AG09319 (cell line): ENCODE measurements around the gene SLC13A5.

Experiments
- DNase-seq: peaks from one replicate; pipeline ENCODE4 v3.0.0-alpha.2; 2010; ENCODE audit warnings: low read depth; ENCODE audit errors: extremely low read depth
- TF ChIP-seq, protein P1 (sequence below): IDR thresholded peaks from 2 replicates; pipeline ENCODE4 v1.5.1; 2011; ENCODE audit warnings: low read depth, mild to moderate bottlenecking, inconsistent platforms, low read length, moderate library complexity

SLC13A5 gene

GRCh38 chr17:6691546-6691945 lies 21.6 kb downstream of the SLC13A5 start:
- no peak for DNase-seq
- TF ChIP-seq, protein P1, sequence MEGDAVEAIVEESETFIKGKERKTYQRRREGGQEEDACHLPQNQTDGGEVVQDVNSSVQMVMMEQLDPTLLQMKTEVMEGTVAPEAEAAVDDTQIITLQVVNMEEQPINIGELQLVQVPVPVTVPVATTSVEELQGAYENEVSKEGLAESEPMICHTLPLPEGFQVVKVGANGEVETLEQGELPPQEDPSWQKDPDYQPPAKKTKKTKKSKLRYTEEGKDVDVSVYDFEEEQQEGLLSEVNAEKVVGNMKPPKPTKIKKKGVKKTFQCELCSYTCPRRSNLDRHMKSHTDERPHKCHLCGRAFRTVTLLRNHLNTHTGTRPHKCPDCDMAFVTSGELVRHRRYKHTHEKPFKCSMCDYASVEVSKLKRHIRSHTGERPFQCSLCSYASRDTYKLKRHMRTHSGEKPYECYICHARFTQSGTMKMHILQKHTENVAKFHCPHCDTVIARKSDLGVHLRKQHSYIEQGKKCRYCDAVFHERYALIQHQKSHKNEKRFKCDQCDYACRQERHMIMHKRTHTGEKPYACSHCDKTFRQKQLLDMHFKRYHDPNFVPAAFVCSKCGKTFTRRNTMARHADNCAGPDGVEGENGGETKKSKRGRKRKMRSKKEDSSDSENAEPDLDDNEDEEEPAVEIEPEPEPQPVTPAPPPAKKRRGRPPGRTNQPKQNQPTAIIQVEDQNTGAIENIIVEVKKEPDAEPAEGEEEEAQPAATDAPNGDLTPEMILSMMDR = no peak

DNA sequence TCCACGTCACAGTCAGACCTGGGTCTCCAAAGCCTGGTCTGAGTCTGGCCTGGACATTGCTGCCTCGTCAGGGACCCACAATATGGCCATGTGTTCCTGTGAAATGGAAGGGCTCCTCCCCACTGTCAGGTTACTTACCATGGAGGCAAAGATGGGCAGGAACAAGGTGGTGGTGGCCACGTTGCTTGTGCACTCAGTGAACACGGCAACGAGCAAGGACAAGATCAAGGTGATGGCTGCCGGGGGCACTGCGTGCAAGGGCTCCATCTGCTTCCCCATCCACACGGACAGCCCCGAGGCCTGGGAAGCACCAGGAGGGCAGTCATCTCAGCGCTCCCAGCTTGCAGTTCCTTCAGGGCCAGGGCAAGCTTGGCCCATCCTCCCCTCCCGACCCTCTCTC lies 22.5 kb downstream of the SLC13A5 start:
- DNase-seq = no peak
- TF ChIP-seq, protein P1 = no peak

- DNase-seq = no peak
- TF ChIP-seq, protein P1 = no peak
These were observed 24.2 kb downstream of the SLC13A5 start for GRCh38 chr17:6688944-6689343.

DNA sequence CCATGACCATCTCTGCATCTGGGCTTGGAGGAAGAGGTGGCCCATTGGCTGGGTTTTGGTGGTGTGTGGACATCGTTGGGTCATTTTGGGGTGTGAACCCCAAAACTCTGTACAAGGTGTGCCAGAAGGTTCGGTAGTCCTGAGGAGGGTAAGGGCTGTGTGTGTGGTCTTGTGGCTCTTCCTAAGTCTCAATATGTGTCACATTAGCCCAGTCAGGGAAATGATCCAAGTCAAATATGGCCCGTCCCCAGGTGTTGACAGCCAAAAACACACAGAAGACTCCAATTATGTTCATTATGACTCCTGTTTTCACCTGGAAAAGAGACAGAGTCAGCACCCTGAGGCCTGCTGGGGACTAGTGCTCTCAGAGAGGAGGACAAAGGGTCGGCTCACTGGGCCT lies 27.1 kb downstream of the SLC13A5 start:
- DNase-seq = no peak
- TF ChIP-seq, protein P1 = no peak

DNA sequence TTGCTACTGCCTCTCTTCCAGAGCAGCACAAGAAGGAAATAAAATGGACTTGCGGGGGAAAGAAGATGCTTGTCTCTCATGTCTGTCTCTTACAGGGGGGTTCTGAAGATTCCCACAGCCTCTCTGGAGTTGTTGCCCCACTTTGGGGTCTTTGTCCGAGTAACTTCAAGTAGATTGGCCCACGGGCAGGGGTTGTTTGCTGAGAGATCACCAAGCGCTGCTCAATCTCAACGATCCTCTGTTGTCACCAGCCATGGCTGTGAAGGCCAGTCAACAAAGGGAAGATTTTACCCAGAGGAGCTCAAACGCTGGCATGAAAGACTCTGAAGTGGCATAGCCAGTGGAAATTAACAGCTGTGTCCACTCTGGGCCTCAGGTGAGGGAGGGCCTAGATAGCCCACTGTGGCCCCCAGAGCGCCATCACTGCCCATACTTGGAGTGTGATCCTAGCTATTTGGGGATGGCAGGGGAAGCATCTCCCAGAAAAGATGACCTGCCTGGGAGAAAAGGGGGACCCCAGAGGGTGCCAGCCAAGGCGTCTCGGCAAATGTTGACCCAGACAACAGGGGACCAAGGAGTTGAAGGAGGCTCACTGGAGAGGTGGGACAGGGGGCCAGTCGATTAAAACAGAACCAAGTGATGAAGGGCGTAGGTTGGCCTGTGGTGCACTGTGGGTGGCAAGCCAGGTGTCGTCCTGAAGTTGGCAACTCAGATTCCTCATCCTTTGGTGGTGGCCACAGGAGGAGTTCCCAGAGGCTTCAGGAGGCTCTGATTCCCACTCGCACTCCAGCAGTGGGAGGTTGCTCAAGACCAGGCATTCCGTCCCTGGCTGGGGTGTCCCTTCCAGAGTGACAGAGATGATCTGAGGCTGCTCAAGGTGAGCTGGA lies 28.0 kb downstream of the SLC13A5 start:
- DNase-seq = no peak
- TF ChIP-seq, protein P1 = no peak

DNA sequence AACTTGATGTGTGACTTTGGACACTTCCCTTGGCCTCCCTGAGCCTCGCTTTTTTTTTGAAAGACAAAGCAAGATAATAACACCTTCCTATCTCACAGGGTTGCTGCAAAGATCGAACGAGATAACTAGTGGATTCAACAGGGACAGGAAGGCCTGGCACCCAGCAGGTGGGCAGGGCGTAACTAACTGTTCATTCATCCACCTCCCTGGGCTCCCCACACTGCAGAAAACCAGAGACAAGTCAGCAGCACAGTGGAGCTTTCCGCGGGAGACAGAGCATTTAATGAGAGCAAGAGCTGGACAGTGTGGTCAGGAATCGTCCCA lies 28.7 kb downstream of the SLC13A5 start:
- TF ChIP-seq, protein P1 = no peak
- no peak for DNase-seq

- no peak for DNase-seq
- TF ChIP-seq, protein P1 = no peak
These were observed 29.3 kb downstream of the SLC13A5 start for GRCh38 chr17:6683730-6684459.
